Gastroesophageal sphincter (tissue), 4 donors: ENCODE measurements around the gene PRODH2. TPM values are rescaled to one million over a fixed set of nuclear protein-coding genes. Genes with fewer than 3 reads are reported as not detected.
A peak's percentile ranks its signal among the peaks of the same experiment; 100 is the strongest.

Experiments used
- ATAC-seq: fragments of 150-250 bp; one replicate; pipeline ENCODE4 v1.9.1; 2016; ENCODE audit warnings: mild to moderate bottlenecking, moderate library complexity
- H3K27ac ChIP-seq, 4 donors: fragments of 200-600 bp; sonication (generic) in 3 of 4; 1 replicate in 3 of 4; 2 replicates in 1 of 4; pipeline ENCODE4 v1.5.1; 2016 to 2019
- H3K27me3 ChIP-seq: fragments of 200-600 bp; sonication (generic); one replicate; pipeline ENCODE4 v1.5.1; 2019
- H3K36me3 ChIP-seq, 2 donors: fragments of 200-600 bp; sonication (generic); one replicate each; pipeline ENCODE4 v1.5.1; 2019; ENCODE audit warnings: control low read depth in 1 of 2
- H3K4me1 ChIP-seq, 3 donors: fragments of 200-600 bp; sonication (generic); 1 replicate in 2 of 3; 2 replicates in 1 of 3; pipeline ENCODE4 v1.5.1; 2016 to 2019; ENCODE audit warnings: control low read depth in 2 of 3
- H3K4me3 ChIP-seq, 2 donors: fragments of 200-600 bp; sonication (generic); one replicate each; pipeline ENCODE4 v1.5.1; 2019; ENCODE audit warnings: mild to moderate bottlenecking in 1 of 2, moderate library complexity in 1 of 2
- H3K9me3 ChIP-seq, 3 donors: fragments of 200-600 bp; sonication (generic); one replicate each; pipeline ENCODE4 v1.5.1; 2017 to 2019; ENCODE audit warnings: control low read depth in 2 of 3
- CTCF ChIP-seq, 4 experiments: fragments of 200-600 bp in 2 of 4; fragments of 450-650 bp in 2 of 4; sonication (generic) in 1 of 4; IDR thresholded peaks; one replicate each; pipeline ENCODE4 v1.5.1; 2017 to 2019; ENCODE audit warnings: antibody characterized with exemption in 4 of 4, mild to moderate bottlenecking in 2 of 4, moderate library complexity in 2 of 4
- EP300 ChIP-seq: sonication (generic); formaldehyde crosslinking; IDR thresholded peaks from one replicate; pipeline ENCODE4 v1.6.1; 2017; ENCODE audit warnings: antibody characterized with exemption, mild to moderate bottlenecking
- POLR2A ChIP-seq, 2 donors: fragments of 450-650 bp; IDR thresholded peaks; one replicate each; pipeline ENCODE4 v1.6.1; 2017; ENCODE audit warnings: antibody characterized with exemption in 2 of 2, mild to moderate bottlenecking in 2 of 2, moderate library complexity in 1 of 2
- POLR2AphosphoS5 ChIP-seq: sonication (generic); formaldehyde crosslinking; IDR thresholded peaks from one replicate; pipeline ENCODE4 v1.6.1; 2017; ENCODE audit warnings: antibody characterized with exemption
- WGBS, 2 donors: methylation state at CpG; one replicate each; pipeline ENCODE4 v1.1.5; 2018; ENCODE audit warnings: low coverage in 1 of 2; 5-methylcytosine and 5-hydroxymethylcytosine counted together
- total RNA-seq, 4 donors: library from RNA; depleted of rRNA; stranded (reverse); fragments of >200 nt; gene quantifications; one replicate each; pipeline ENCODE4 v1.1.0, GENCODE V29; 2016

The PRODH2 gene
- total RNA-seq, 4 donors from 2014 or later: not detected

- peaks cover 0 to 39% of the 10 kb centered on the region in 2 donors for H3K36me3 ChIP-seq
- peak overlapping the region; percentile 93 to 99 (median 96) for H3K27ac ChIP-seq
- peaks cover 0 to 72% (median 35%) of the 10 kb centered on the region in 3 donors for H3K4me1 ChIP-seq
- no peak for ATAC-seq
- no peaks in the 10 kb centered on the region for H3K27me3 ChIP-seq
- 45 to 83% methylated on average over 2 to 10 of the region's 13 CpGs for whole genome bisulfite sequencing, 2 donors
- no peaks in the 10 kb centered on the region for H3K9me3 ChIP-seq
- H3K4me3 ChIP-seq: peak overlapping the region; percentile 14 to 81
- TF ChIP-seq POLR2A (IDR thresholded peaks at IDR 0.05) (no peak), CTCF (IDR thresholded peaks at IDR 0.05) (no peak), POLR2AphosphoS5 (no peak), EP300 (no peak)
Measured at GRCh38 chr19:35754370-35755130, 58.1 kb downstream of the PRODH2 start.

DNA sequence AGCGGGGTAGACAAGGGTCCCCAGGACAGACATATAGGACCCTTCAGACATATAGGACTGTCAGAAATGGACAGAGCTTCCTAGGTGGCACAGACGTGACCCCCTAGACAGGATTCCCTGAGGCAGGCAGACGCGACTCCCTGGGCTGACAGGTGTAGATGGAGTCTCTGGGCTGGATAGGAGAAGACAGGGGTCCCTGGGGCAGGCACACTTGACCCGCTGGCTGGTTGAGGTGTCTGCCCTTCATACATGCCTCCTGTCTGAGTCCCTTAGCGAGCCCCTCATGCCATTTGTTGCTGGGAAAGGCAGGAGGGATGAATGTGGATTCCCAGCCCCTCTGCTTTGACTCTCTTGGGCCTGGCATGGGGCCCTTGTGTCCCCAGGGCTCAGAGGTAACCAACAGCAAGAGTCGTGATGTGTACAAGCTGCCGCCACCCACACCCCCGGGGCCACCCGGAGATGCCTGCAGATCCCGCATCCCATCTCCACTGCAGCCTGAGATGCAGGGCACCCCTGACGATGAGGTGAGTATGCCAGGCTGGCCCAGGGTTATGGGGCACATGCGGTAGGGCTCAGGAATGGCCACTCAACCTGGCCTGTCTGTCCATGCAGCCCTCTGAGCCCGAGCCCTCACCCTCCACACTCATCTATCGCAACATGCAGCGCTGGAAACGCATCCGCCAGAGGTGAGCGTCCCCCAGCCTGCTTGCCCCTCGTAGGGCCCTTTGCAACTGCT, 58.8 kb downstream of the PRODH2 start:
- H3K4me1 ChIP-seq: peaks cover 0 to 72% (median 37%) of the 10 kb centered on the region in 3 donors
- H3K4me3 ChIP-seq: no peak overlapping the region
- ATAC-seq: no peak
- H3K9me3 ChIP-seq: no peaks in the 10 kb centered on the region
- no peaks in the 10 kb centered on the region for H3K27me3 ChIP-seq
- peaks cover 0 to 39% of the 10 kb centered on the region in 2 donors for H3K36me3 ChIP-seq
- WGBS, 2 donors: 67% methylated on average over 3 of the region's 20 CpGs; no CpG with 5 or more reads in 1 of the 2 donors
- peak overlapping the region in 3 of 4 donors; percentile 93 to 99 (median 98) for H3K27ac ChIP-seq
- TF ChIP-seq POLR2A (IDR thresholded peaks at IDR 0.05): no peak
- TF ChIP-seq POLR2AphosphoS5: no peak
- no peak for TF ChIP-seq EP300
- no peak for TF ChIP-seq CTCF (IDR thresholded peaks at IDR 0.05)

GRCh38 chr19:35752746-35753350, 59.8 kb downstream of the PRODH2 start:
- no peaks in the 10 kb centered on the region for H3K27me3 ChIP-seq
- peaks cover 0 to 39% of the 10 kb centered on the region in 2 donors for H3K36me3 ChIP-seq
- H3K4me1 ChIP-seq: peaks cover 0 to 72% (median 34%) of the 10 kb centered on the region in 3 donors
- H3K27ac ChIP-seq: peak overlapping the region in 3 of 4 donors; percentile 9 to 99 (median 98)
- H3K9me3 ChIP-seq: no peaks in the 10 kb centered on the region
- 80% methylated on average over 3 of the region's 20 CpGs; no CpG with 5 or more reads in 1 of the 2 donors for WGBS, 2 donors
- no peak for ATAC-seq
- no peak overlapping the region for H3K4me3 ChIP-seq
- TF ChIP-seq POLR2AphosphoS5 (no peak), POLR2A (IDR thresholded peaks at IDR 0.05) (no peak), CTCF (IDR thresholded peaks at IDR 0.05) (no peak), EP300 (no peak)

- peaks cover 0 to 74% (median 30%) of the 10 kb centered on the region in 3 donors for H3K4me1 ChIP-seq
- H3K27ac ChIP-seq: peak overlapping the region in 2 of 4 donors; percentile 6 to 98
Measured at GRCh38 chr19:35751839-35752745, 60.6 kb downstream of the PRODH2 start.

More at GRCh38 chr19:35751839-35752745, 60.6 kb downstream of the PRODH2 start:
- H3K4me3 ChIP-seq: no peak overlapping the region
- no peaks in the 10 kb centered on the region for H3K9me3 ChIP-seq
- WGBS, 2 donors: 58 to 75% methylated on average over 2 to 4 of the region's 14 CpGs
- H3K36me3 ChIP-seq: peaks cover 0 to 39% of the 10 kb centered on the region in 2 donors
- H3K27me3 ChIP-seq: no peaks in the 10 kb centered on the region
- ATAC-seq: no peak
- TF ChIP-seq POLR2AphosphoS5 (no peak), CTCF (IDR thresholded peaks at IDR 0.05) (no peak), POLR2A (IDR thresholded peaks at IDR 0.05) (no peak), EP300 (no peak)
